Thyroid gland (tissue), 4 donors: ENCODE data around the gene SVOPL.

ENCODE experiments used
- CTCF ChIP-seq, 6 experiments: fragments of 200-600 bp in 3 of 6; fragments of 450-650 bp in 3 of 6; sonication (generic) in 3 of 6; IDR thresholded peaks; one replicate each; pipeline ENCODE4 v1.5.1; 2016 to 2019; ENCODE audit warnings: antibody characterized with exemption in 6 of 6, mild to moderate bottlenecking in 2 of 6, inconsistent platforms in 1 of 6, moderate library complexity in 1 of 6
- POLR2A ChIP-seq, 2 donors: fragments of 450-650 bp; IDR thresholded peaks; one replicate each; pipeline ENCODE4 v1.6.1; 2017; ENCODE audit warnings: antibody characterized with exemption in 2 of 2, mild to moderate bottlenecking in 2 of 2, moderate library complexity in 1 of 2

DNA sequence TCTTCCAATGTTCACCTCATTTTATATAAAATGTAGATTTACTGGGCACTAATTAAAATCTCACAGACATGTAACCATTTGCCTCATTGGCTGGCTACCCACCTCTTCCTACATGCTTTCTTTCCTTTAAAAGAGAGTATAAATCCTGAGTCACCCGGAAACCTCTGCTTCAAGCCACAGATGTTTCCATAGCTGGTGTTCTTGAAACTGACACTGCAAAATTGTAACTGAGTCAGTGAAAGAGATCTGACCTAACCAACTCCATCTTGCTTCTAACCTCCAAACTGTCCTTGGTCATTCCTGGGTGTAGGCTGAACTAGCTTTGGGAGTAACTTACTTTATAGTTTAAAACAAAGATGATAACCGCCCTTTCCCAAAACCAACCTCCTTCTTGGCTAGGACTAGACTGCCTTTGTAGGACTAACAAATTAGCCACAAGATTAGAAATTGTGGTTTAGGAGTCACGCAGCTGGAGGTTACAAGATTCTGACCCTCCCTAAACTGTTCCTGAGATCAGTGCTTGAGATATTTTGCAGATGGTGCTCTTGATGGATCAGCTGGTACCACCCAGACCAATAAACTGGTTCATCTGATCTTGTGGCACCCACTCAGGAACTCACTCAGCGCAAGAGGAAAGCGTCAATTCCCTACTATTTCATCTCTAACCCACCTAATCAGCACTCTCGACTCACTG, 33.5 kb downstream of the SVOPL start:
- no peak for TF ChIP-seq CTCF (IDR thresholded peaks at IDR 0.05)
- TF ChIP-seq POLR2A (IDR thresholded peaks at IDR 0.05), result no peak
